Body of pancreas (tissue), 4 donors: ENCODE measurements around the gene CDX1. TPM values are rescaled to one million over a fixed set of nuclear protein-coding genes. Genes with fewer than 3 reads are reported as not detected.

ENCODE experiments used
- ATAC-seq: fragments of 150-250 bp; one replicate; pipeline ENCODE4 v1.9.1; 2016
- DNase-seq, 4 donors: peaks; one replicate each; pipeline ENCODE4 v3.0.0-alpha.2; 2019
- H3K27ac ChIP-seq, 4 donors: fragments of 200-600 bp; sonication (generic); 1 replicate in 3 of 4; 2 replicates in 1 of 4; pipeline versions ENCODE4 v1.5.1 to v1.6.1; 2016 to 2019; ENCODE audit warnings: mild to moderate bottlenecking in 1 of 4, mixed read lengths in 1 of 4, moderate library complexity in 1 of 4
- H3K27me3 ChIP-seq, 2 donors: fragments of 200-600 bp; sonication (generic); one replicate each; pipeline ENCODE4 v1.6.0; 2016; ENCODE audit warnings: mild to moderate bottlenecking in 1 of 2
- H3K36me3 ChIP-seq, 2 donors: fragments of 200-600 bp; sonication (generic); replicated peaks in 1 of 2; 2 replicates each; pipeline ENCODE4 v1.5.1; 2016; ENCODE audit warnings: low read depth in 2 of 2; ENCODE audit not compliant: insufficient read depth in 1 of 2
- H3K4me1 ChIP-seq: fragments of 200-600 bp; sonication (generic); one replicate; pipeline ENCODE4 v1.6.0; 2016
- H3K4me3 ChIP-seq, 2 donors: fragments of 200-600 bp; sonication (generic); 1 replicate in 1 of 2; 2 replicates in 1 of 2; pipeline ENCODE4 v1.5.1; 2016 to 2019
- H3K9me3 ChIP-seq, 3 donors: fragments of 200-600 bp; sonication (generic); 1 replicate in 2 of 3; 2 replicates in 1 of 3; pipeline ENCODE4 v1.5.1; 2016
- POLR2A ChIP-seq, 3 donors: fragments of 450-650 bp; IDR thresholded peaks; one replicate each; pipeline ENCODE4 v1.6.1; 2016; ENCODE audit warnings: antibody characterized with exemption in 3 of 3, mild to moderate bottlenecking in 2 of 3
- WGBS, 2 donors: methylation state at CpG; one replicate each; pipeline ENCODE4 v1.1.5; 2017; 5-methylcytosine and 5-hydroxymethylcytosine counted together
- intact Hi-C: fragments of 100-400 bp; cut with DNase I; formaldehyde crosslinking; loops from one replicate; pipeline ENCODE4 v1.15.1; 2023
- total RNA-seq, 2 donors: library from RNA; depleted of rRNA; stranded (reverse); fragments of >200 nt; gene quantifications; one replicate each; pipeline ENCODE4 v1.1.0, GENCODE V29; 2016
- TF ChIP-seq, protein P1 (sequence below), 7 experiments: fragments of 450-650 bp in 4 of 7; fragments of 200-600 bp in 3 of 7; sonication (generic) in 3 of 7; IDR thresholded peaks; one replicate each; pipeline ENCODE4 v1.5.1; 2016 to 2019; ENCODE audit warnings: antibody characterized with exemption in 7 of 7

CDX1 gene
- total RNA-seq, 2 donors from 2014 or later: not detected

DNA sequence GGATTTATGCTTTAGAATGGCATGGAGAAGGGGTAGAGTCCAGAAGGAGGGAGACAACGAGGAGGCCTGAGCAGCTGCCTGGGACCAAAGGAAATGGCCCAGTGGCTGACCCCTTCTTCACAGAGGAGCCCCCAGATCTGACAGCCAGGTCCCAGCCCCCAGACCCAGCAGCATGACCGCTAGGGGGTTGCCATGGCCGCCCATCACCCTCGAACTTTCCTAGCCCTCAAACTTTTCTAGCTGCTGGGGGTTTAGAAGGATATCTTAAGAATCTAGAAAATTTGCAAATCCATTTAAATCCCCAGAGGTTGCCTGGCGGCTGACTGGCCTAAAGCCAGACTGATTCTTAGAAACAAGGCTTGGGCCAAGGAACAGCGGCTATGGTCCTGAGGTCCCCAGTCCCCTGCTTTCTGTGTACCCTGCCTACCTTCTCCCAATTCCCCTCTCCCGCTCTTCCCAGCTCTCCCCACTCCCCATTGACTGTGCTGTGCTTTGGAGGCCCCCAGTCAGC lies 11.9 kb upstream of the CDX1 start:
- ATAC-seq (no peak), DNase-seq (no peak)
- no peaks in the 10 kb centered on the region for H3K9me3 ChIP-seq
- no peaks in the 10 kb centered on the region for H3K27me3 ChIP-seq
- no peaks in the 10 kb centered on the region for H3K4me1 ChIP-seq
- H3K27ac ChIP-seq: peak overlapping the region in 2 of 4 donors; percentile 9 to 34
- TF ChIP-seq POLR2A (IDR thresholded peaks at IDR 0.05): peak in 1 of 3 donors; percentile 1
- TF ChIP-seq, protein P1, sequence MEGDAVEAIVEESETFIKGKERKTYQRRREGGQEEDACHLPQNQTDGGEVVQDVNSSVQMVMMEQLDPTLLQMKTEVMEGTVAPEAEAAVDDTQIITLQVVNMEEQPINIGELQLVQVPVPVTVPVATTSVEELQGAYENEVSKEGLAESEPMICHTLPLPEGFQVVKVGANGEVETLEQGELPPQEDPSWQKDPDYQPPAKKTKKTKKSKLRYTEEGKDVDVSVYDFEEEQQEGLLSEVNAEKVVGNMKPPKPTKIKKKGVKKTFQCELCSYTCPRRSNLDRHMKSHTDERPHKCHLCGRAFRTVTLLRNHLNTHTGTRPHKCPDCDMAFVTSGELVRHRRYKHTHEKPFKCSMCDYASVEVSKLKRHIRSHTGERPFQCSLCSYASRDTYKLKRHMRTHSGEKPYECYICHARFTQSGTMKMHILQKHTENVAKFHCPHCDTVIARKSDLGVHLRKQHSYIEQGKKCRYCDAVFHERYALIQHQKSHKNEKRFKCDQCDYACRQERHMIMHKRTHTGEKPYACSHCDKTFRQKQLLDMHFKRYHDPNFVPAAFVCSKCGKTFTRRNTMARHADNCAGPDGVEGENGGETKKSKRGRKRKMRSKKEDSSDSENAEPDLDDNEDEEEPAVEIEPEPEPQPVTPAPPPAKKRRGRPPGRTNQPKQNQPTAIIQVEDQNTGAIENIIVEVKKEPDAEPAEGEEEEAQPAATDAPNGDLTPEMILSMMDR (IDR thresholded peaks at IDR 0.05): no peak
- H3K36me3 ChIP-seq: no peaks in the 10 kb centered on the region
- no peak overlapping the region for H3K4me3 ChIP-seq
- 68% methylated on average over 6 to 7 of the region's 7 CpGs for WGBS, 2 donors
- intact Hi-C loops: loop anchor here (10.0 kb wide), 1 partner anchor 280 kb away; no protein-coding TSS in a partner anchor

DNA sequence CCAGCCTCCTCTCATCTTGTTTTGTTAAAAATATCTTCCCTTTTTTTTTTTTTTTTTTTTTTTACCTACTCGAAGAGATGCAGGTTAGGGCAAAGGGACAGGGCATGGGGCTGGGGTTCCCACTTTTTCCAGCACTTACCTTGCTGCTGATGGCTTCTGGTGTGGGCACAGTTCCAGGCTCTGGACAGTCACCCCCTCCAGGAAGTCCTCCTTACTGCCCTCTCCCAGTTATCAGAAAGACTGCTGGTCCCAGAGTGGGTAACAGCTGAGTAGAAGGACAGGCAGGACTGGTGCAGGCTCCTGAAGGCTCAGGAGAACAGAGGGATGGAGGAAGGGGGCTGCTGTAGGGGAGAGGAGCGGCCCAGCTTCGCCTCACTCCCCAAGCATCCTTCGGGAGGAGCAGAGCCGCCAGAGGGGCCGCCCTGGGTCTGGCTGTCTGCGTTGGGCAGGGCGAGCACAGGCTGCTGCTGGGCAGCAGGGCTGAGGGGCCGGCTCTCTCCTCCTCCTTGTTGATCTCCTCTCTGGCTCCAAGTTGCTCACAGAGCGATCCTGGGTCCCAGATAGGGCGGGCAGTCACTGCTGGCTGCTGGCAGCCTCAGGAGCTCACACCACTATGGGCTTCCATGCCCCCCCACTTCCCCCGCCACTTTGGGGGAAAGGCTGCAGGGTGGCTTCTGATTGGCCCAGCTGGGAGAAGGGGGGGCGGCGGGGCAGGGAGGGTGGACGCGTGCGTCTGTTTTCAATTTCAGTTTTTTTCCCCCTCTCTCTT lies 11.1 kb upstream of the CDX1 start, which contains the start of gene PDGFRB:
PDGFRB (minus strand) TSS at position 588 of the 769 bp plus-strand sequence. CDS start 18,798 bp downstream, outside the sequence.
- Histone ChIP-seq H3K4me3 (no peak within 1 kb of the TSS), H3K27ac (peak within 1 kb of the TSS in 2 of 4 donors; percentile 40 to 44), H3K27me3 (no peaks in the 10 kb centered on the region), H3K9me3 (no peaks in the 10 kb centered on the region), H3K36me3 (no peaks in the 10 kb centered on the region), H3K4me1 (no peaks in the 10 kb centered on the region)
- peak; percentile 56 for ATAC-seq
- peak in 2 of 3 donors; percentile 45 to 49 for TF ChIP-seq POLR2A (IDR thresholded peaks at IDR 0.05)
- TF ChIP-seq, protein P1 (IDR thresholded peaks at IDR 0.05): no peak
- peak; percentile 48 to 63 (median 54) for DNase-seq
- intact Hi-C loops: loop anchor here (10.0 kb wide), 1 partner anchor 279 kb away; no protein-coding TSS in a partner anchor
- WGBS, 2 donors: 22 to 23% methylated on average over 15 to 17 of the region's 17 CpGs

DNA sequence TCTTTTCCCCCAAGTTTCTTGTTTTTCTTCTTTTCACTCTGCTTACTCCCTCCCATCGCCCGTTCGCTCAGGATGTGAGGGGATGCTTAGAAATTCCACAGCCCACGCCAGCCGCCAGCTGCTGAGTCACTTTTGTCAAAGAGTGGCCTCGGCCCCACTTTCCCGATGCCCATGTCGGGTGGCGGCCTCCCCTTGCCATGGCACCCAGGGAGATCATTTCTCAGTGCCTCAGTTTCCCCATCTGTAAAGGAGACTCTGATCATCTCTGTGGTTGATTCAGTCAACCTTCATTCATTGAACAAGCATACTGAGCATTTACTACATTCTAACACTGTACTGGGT lies 10.6 kb upstream of the CDX1 start:
- Histone ChIP-seq H3K27ac (peak overlapping the region in 1 of 4 donors; percentile 44), H3K27me3 (no peaks in the 10 kb centered on the region), H3K4me1 (no peaks in the 10 kb centered on the region), H3K9me3 (no peaks in the 10 kb centered on the region), H3K4me3 (no peak overlapping the region), H3K36me3 (no peaks in the 10 kb centered on the region)
- intact Hi-C loops: loop anchor here (10.0 kb wide), 1 partner anchor 279 kb away; no protein-coding TSS in a partner anchor
- no peak for TF ChIP-seq POLR2A (IDR thresholded peaks at IDR 0.05)
- TF ChIP-seq, protein P1 (IDR thresholded peaks at IDR 0.05): no peak
- DNase-seq (no peak), ATAC-seq (no peak)
- 17 to 33% methylated on average over 9 of the region's 9 CpGs for WGBS, 2 donors

DNA sequence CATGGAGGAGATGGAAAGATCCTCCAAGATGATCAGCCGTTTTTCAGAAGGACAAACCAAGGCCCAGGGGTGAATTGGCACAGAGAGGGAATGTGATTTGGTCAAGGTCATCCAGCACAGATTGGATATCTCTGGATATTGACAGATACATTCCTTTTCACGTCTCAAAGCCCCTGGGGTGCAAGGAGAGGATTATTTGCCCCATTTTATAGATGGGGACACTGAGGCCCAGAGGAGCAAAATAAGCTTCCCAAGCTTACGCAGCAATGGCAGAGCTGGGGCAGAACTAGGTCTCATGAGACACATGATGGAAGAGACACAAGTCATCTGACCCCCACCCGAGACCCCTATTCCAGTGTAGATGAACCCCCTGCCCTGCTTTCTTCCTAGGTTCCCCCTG lies 10.0 kb upstream of the CDX1 start:
- H3K4me3 ChIP-seq: no peak overlapping the region
- no peak for DNase-seq
- no peaks in the 10 kb centered on the region for H3K27me3 ChIP-seq
- no peak for ATAC-seq
- H3K27ac ChIP-seq: peak overlapping the region in 1 of 4 donors; percentile 44
- no peaks in the 10 kb centered on the region for H3K4me1 ChIP-seq
- no peaks in the 10 kb centered on the region for H3K36me3 ChIP-seq
- no peaks in the 10 kb centered on the region for H3K9me3 ChIP-seq
- intact Hi-C loops: loop anchor here (10.0 kb wide), 1 partner anchor 278 kb away; no protein-coding TSS in a partner anchor
- WGBS, 2 donors: 39 to 55% methylated on average over 4 of the region's 4 CpGs
- TF ChIP-seq, protein P1 (IDR thresholded peaks at IDR 0.05): no peak
- no peak for TF ChIP-seq POLR2A (IDR thresholded peaks at IDR 0.05)
